Effector memory CD4-positive, alpha-beta T cell (primary cell): ENCODE data around the gene NHSL2.

ENCODE experiments used
- DNase-seq, 3 donors: peaks; one replicate each; pipeline ENCODE4 v3.0.0-alpha.2; 2020
- H3K27ac ChIP-seq: 2 replicates; pipeline ENCODE4 v1.7.0; 2013; ENCODE audit warnings: mild to moderate bottlenecking, low read length, moderate library complexity; ENCODE audit not compliant: insufficient read depth, poor library complexity, severe bottlenecking
- H3K27me3 ChIP-seq: replicated peaks from 2 replicates; pipeline ENCODE4 v1.7.0; 2013; ENCODE audit warnings: mild to moderate bottlenecking, low read length; ENCODE audit not compliant: insufficient read depth, control insufficient read depth, poor library complexity, severe bottlenecking
- H3K36me3 ChIP-seq: 2 replicates; pipeline ENCODE4 v1.7.0; 2013; ENCODE audit warnings: mild to moderate bottlenecking, low read length, moderate library complexity; ENCODE audit not compliant: control insufficient read depth, insufficient read depth
- H3K4me1 ChIP-seq: 2 replicates; pipeline ENCODE4 v1.7.0; 2013; ENCODE audit warnings: low read length, mild to moderate bottlenecking; ENCODE audit not compliant: control insufficient read depth, insufficient read depth, poor library complexity, severe bottlenecking
- H3K4me3 ChIP-seq: 2 replicates; pipeline ENCODE4 v1.7.0; 2013; ENCODE audit warnings: low read length, low read depth, mild to moderate bottlenecking; ENCODE audit not compliant: insufficient read depth, poor library complexity, severe bottlenecking
- H3K9me3 ChIP-seq: 2 replicates; pipeline ENCODE4 v1.7.0; 2013; ENCODE audit warnings: mild to moderate bottlenecking, low read length, moderate library complexity; ENCODE audit not compliant: control insufficient read depth

NHSL2 gene

DNA sequence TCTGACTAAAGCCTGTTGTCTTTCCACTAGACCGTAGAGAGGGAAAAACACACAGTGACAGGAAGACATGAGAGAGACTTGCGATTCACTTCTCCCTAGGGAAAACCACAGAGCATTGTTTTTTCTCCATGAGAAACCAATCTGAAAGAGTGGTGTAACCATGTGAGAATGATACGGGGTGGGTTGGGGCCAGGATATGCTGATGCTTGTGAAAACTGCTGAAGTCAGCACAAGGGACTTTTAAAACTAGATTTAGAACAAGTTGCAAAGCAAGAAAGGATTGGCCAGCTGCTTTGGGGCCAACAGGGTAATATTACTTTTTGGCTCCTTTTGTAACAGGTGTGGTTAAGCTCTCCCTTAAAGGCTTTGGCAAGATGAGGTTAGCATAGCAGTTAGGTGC is 66.1 kb downstream of the NHSL2 start:
- Histone ChIP-seq H3K27me3 (no peaks in the 10 kb centered on the region), H3K27ac (no peak overlapping the region), H3K36me3 (no peaks in the 10 kb centered on the region), H3K4me3 (no peak overlapping the region), H3K4me1 (no peaks in the 10 kb centered on the region), H3K9me3 (no peaks in the 10 kb centered on the region)
- no peak for DNase-seq

DNA sequence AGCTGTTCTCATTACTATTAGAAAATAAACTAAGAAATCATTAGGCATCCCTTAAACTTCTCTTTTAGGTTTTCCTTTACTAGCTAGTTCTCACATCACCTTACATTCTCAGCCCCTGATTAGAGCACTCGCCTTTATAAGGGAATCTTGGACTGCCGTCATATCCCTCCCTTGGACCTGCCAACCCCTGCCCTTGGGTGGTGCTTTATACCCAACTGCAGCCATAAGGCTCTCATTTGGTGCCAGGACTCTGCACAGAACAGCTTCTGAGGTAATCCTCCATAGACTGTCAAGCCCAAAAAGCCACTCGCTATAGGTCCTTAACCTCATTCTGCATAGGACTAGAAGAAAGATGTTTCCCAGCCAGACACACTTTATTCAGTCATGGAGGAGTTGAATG is 67.5 kb downstream of the NHSL2 start:
- Histone ChIP-seq H3K4me1 (no peaks in the 10 kb centered on the region), H3K27ac (no peak overlapping the region), H3K27me3 (no peaks in the 10 kb centered on the region), H3K4me3 (no peak overlapping the region), H3K36me3 (no peaks in the 10 kb centered on the region), H3K9me3 (no peaks in the 10 kb centered on the region)
- no peak for DNase-seq

DNA sequence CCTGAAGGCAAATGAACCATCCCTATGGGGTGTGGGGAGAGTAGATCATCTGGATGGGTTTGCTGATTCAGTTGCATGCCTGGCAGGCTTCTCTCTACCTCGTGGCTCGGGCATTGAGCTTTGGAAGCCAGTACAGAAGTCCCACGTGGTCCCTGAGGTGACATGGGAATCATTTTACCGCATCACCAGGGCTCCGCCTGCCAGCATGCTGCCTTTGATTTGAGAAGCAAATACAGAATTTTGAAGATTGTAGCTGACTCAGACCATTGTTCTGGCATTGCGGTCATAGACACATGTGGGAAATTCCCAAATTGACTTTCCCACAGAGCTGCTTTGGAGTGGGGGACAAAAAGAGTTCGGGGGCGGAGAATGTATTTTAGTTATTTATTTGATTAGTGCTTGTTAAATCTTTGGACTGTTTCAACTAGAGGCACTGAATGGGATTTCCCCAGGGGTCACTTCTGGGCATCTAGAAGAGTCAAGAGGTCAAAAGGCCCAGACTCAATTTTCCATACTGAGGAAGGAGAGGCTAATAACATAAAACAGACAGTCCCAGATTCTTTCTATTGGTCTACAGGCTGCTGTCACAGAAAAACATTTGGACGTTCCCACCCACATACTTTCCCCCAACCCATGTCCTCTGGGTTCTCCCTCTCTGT is 79.3 kb downstream of the NHSL2 start:
- H3K9me3 ChIP-seq, result no peaks in the 10 kb centered on the region
- H3K4me1 ChIP-seq, result peaks cover 3% of the 10 kb centered on the region
- no peaks in the 10 kb centered on the region for H3K27me3 ChIP-seq
- DNase-seq, result no peak
- H3K4me3 ChIP-seq, result no peak overlapping the region
- no peak overlapping the region for H3K27ac ChIP-seq
- H3K36me3 ChIP-seq, result no peaks in the 10 kb centered on the region

DNA sequence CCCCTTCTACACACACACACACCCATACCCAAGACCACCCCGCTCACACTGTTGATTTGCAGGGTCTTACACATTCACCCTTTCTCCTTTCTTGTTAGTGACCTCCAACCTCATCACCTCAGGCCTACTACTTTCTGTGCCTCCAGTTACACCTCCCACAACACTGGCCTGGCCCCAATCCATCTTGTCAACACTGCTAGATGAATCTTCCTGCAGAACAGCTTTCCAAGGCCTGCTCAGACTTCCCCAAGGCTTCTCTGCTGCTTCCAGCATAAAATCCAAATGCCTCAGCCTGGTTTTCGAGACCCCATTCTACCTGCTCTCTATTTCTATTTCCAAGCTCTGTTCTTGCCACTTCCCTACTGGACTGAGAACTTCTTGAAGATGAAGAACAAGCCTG is 79.9 kb downstream of the NHSL2 start:
- no peaks in the 10 kb centered on the region for H3K27me3 ChIP-seq
- no peak overlapping the region for H3K27ac ChIP-seq
- no peak for DNase-seq
- H3K4me3 ChIP-seq, result no peak overlapping the region
- peaks cover 3% of the 10 kb centered on the region for H3K4me1 ChIP-seq
- H3K36me3 ChIP-seq, result no peaks in the 10 kb centered on the region
- H3K9me3 ChIP-seq, result no peaks in the 10 kb centered on the region

DNA sequence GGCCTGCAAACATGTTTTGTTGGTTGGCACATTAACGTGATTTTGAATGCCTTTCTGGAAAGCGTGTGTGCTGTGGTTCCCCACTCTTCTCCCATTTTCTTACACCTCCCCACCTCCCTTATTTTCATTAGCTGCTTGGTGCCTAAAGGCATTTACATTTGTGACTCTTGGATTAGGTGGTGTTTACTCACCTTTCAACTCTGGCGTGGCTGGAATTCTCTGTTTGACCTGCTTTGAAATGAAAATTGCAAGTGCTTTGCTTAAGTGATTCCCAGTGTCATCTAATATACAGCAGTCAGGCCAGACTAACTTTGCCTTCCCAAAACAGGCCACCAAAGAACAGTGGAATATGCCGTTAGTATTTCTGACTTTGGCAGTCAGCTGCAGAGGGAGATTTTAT is 80.5 kb downstream of the NHSL2 start:
- no peak for DNase-seq
- no peaks in the 10 kb centered on the region for H3K9me3 ChIP-seq
- H3K36me3 ChIP-seq, result no peaks in the 10 kb centered on the region
- H3K4me3 ChIP-seq, result no peak overlapping the region
- no peaks in the 10 kb centered on the region for H3K27me3 ChIP-seq
- peaks cover 3% of the 10 kb centered on the region for H3K4me1 ChIP-seq
- no peak overlapping the region for H3K27ac ChIP-seq

DNA sequence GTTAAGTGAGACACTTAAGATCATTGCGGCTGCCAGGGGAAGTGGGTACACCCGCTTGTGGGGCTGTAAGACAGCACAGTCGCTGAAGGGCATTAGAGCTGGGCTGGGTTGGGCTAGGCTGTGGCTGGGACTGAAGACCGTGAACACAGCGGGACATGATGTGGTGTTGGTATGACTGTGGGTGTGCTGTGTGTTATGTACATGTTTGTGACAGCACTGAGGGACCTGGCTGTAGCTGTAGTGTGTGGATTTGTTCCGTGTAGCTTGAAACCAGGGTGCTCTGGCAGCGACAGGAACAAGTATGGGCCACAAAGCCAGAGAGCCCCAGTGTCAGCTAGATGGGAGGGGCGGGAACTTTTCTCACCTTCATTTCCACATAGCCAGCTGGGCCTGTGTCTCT is 82.1 kb downstream of the NHSL2 start:
- H3K4me1 ChIP-seq, result peaks cover 3% of the 10 kb centered on the region
- H3K36me3 ChIP-seq, result no peaks in the 10 kb centered on the region
- DNase-seq, result peak; percentile 31 to 47 (median 38)
- no peak overlapping the region for H3K27ac ChIP-seq
- H3K9me3 ChIP-seq, result no peaks in the 10 kb centered on the region
- H3K27me3 ChIP-seq, result no peaks in the 10 kb centered on the region
- no peak overlapping the region for H3K4me3 ChIP-seq

DNA sequence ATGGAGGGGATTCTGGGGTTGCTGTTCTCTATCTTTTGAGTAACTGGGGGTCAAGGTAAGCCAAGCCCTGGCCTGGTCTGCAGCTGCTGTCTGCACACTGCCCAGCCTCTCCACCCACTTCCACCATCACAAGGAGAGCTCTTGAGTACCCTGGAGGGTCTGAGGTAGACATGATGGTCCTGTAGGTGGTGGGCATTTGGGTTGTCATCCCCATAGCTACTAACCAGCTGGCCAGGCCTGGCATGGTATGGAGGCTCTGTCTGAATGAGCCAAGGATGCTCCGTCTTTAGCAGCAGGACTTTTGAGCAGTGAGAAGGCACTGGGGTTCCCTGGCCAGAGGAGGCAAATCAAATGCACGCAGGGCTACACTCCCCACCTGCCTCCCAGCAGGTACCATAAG is 82.7 kb downstream of the NHSL2 start:
- peaks cover 3% of the 10 kb centered on the region for H3K4me1 ChIP-seq
- DNase-seq, result no peak
- H3K9me3 ChIP-seq, result no peaks in the 10 kb centered on the region
- H3K4me3 ChIP-seq, result no peak overlapping the region
- H3K27me3 ChIP-seq, result no peaks in the 10 kb centered on the region
- no peak overlapping the region for H3K27ac ChIP-seq
- no peaks in the 10 kb centered on the region for H3K36me3 ChIP-seq

DNA sequence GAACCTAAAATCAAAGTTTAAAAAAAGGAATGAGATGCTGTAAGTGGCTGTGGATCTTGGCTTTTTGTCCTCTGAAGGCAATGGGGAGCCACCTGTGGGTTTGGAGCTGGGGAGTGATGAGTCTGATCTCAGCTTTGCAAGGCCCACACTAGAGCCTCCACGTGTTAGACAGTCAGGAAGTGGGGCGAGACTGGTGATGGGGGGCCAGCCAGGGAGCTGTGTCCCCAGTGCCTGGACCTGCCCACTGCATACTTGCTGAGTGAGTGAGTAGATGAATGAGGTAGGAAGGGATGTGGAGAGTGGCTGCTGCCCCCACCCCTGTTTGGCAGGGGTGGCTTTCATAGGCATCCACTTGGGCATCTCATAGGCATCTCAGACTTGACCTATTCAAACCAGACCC is 84.0 kb downstream of the NHSL2 start:
- H3K9me3 ChIP-seq, result no peaks in the 10 kb centered on the region
- H3K4me1 ChIP-seq, result peaks cover 3% of the 10 kb centered on the region
- H3K27ac ChIP-seq, result no peak overlapping the region
- no peaks in the 10 kb centered on the region for H3K27me3 ChIP-seq
- no peaks in the 10 kb centered on the region for H3K36me3 ChIP-seq
- no peak overlapping the region for H3K4me3 ChIP-seq
- no peak for DNase-seq

DNA sequence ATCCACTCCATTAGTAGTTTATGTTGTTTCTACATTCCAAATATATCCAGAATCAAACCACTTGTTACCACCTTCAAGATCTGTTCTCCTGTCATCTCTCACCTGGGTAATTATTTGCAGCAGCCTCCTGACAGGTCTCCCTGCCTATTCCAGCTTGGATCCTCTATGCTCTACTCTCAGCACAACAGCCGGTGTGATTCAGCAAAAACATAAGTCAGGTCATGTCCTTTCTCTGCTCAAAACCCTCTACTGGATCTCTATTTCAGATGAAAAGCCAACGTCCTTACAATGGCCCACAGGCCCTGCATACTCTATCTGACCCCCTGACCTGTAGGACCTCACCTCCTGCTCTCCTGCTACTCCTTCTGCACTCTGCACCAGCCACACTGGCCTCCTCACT is 84.5 kb downstream of the NHSL2 start:
- H3K36me3 ChIP-seq, result no peaks in the 10 kb centered on the region
- H3K9me3 ChIP-seq, result no peaks in the 10 kb centered on the region
- H3K4me3 ChIP-seq, result no peak overlapping the region
- no peak overlapping the region for H3K27ac ChIP-seq
- peaks cover 3% of the 10 kb centered on the region for H3K4me1 ChIP-seq
- no peak for DNase-seq
- H3K27me3 ChIP-seq, result no peaks in the 10 kb centered on the region

DNA sequence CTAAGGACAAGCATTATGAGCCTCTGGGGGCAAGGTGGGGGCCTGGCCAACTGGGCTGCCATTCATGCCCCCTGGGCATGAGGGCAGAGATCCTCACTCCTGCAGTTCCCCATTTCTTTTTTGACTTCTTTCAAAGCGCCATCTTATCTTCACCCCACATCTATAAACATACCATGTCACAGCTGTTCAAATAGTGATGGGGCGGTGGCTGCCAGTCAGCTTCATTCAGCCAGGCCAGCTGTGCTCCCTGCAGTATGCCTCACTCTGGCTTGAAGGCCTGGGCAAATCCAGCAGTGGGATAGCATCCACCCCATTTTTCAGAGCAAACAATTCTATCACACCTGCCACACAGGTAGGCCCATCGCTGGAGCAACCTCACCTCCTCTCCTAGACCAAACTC is 85.5 kb downstream of the NHSL2 start:
- no peak for DNase-seq
- H3K4me1 ChIP-seq, result peaks cover 3% of the 10 kb centered on the region
- no peak overlapping the region for H3K4me3 ChIP-seq
- H3K9me3 ChIP-seq, result no peaks in the 10 kb centered on the region
- H3K36me3 ChIP-seq, result no peaks in the 10 kb centered on the region
- no peak overlapping the region for H3K27ac ChIP-seq
- no peaks in the 10 kb centered on the region for H3K27me3 ChIP-seq
